Gastroesophageal sphincter (tissue), 4 donors: ENCODE measurements around the gene MARCHF2. TPM values are rescaled to one million over a fixed set of nuclear protein-coding genes. Genes with fewer than 3 reads are reported as not detected.

ENCODE experiments used
- ATAC-seq: fragments of 150-250 bp; one replicate; pipeline ENCODE4 v1.9.1; 2016; ENCODE audit warnings: mild to moderate bottlenecking, moderate library complexity
- H3K27ac ChIP-seq, 4 donors: fragments of 200-600 bp; sonication (generic) in 3 of 4; 1 replicate in 3 of 4; 2 replicates in 1 of 4; pipeline ENCODE4 v1.5.1; 2016 to 2019
- H3K27me3 ChIP-seq: fragments of 200-600 bp; sonication (generic); one replicate; pipeline ENCODE4 v1.5.1; 2019
- H3K36me3 ChIP-seq, 2 donors: fragments of 200-600 bp; sonication (generic); one replicate each; pipeline ENCODE4 v1.5.1; 2019; ENCODE audit warnings: control low read depth in 1 of 2
- H3K4me1 ChIP-seq, 3 donors: fragments of 200-600 bp; sonication (generic); 1 replicate in 2 of 3; 2 replicates in 1 of 3; pipeline ENCODE4 v1.5.1; 2016 to 2019; ENCODE audit warnings: control low read depth in 2 of 3
- H3K4me3 ChIP-seq, 2 donors: fragments of 200-600 bp; sonication (generic); one replicate each; pipeline ENCODE4 v1.5.1; 2019; ENCODE audit warnings: mild to moderate bottlenecking in 1 of 2, moderate library complexity in 1 of 2
- H3K9me3 ChIP-seq, 3 donors: fragments of 200-600 bp; sonication (generic); one replicate each; pipeline ENCODE4 v1.5.1; 2017 to 2019; ENCODE audit warnings: control low read depth in 2 of 3
- CTCF ChIP-seq, 4 experiments: fragments of 200-600 bp in 2 of 4; fragments of 450-650 bp in 2 of 4; sonication (generic) in 1 of 4; IDR thresholded peaks; one replicate each; pipeline ENCODE4 v1.5.1; 2017 to 2019; ENCODE audit warnings: antibody characterized with exemption in 4 of 4, mild to moderate bottlenecking in 2 of 4, moderate library complexity in 2 of 4
- EP300 ChIP-seq: sonication (generic); formaldehyde crosslinking; IDR thresholded peaks from one replicate; pipeline ENCODE4 v1.6.1; 2017; ENCODE audit warnings: antibody characterized with exemption, mild to moderate bottlenecking
- POLR2A ChIP-seq, 2 donors: fragments of 450-650 bp; IDR thresholded peaks; one replicate each; pipeline ENCODE4 v1.6.1; 2017; ENCODE audit warnings: antibody characterized with exemption in 2 of 2, mild to moderate bottlenecking in 2 of 2, moderate library complexity in 1 of 2
- POLR2AphosphoS5 ChIP-seq: sonication (generic); formaldehyde crosslinking; IDR thresholded peaks from one replicate; pipeline ENCODE4 v1.6.1; 2017; ENCODE audit warnings: antibody characterized with exemption
- whole genome bisulfite sequencing, 2 donors: methylation state at CpG; one replicate each; pipeline ENCODE4 v1.1.5; 2018; ENCODE audit warnings: low coverage in 1 of 2; 5-methylcytosine and 5-hydroxymethylcytosine counted together
- total RNA-seq, 4 donors: library from RNA; depleted of rRNA; stranded (reverse); fragments of >200 nt; gene quantifications; one replicate each; pipeline ENCODE4 v1.1.0, GENCODE V29; 2016

The MARCHF2 gene
- total RNA-seq, 4 donors from 2014 or later = 125 to 330 (median 237) TPM

GRCh38 chr19:8397746-8398310 is 15.3 kb upstream of the MARCHF2 start:
- H3K27me3 ChIP-seq = no peaks in the 10 kb centered on the region
- TF ChIP-seq POLR2A (IDR thresholded peaks at IDR 0.05) = no peak
- TF ChIP-seq EP300 = no peak
- TF ChIP-seq POLR2AphosphoS5 = no peak
- no peak for TF ChIP-seq CTCF (IDR thresholded peaks at IDR 0.05)
- peak overlapping the region in 3 of 4 donors; percentile 11 to 100 (median 54) for H3K27ac ChIP-seq
- WGBS, 2 donors = no CpG with 5 or more reads among the region's 10 CpGs
- H3K9me3 ChIP-seq = no peaks in the 10 kb centered on the region
- no peak overlapping the region for H3K4me3 ChIP-seq
- ATAC-seq = no peak
- H3K4me1 ChIP-seq = peaks cover 0 to 57% (median 40%) of the 10 kb centered on the region in 3 donors
- peaks cover 0 to 49% of the 10 kb centered on the region in 2 donors for H3K36me3 ChIP-seq

DNA sequence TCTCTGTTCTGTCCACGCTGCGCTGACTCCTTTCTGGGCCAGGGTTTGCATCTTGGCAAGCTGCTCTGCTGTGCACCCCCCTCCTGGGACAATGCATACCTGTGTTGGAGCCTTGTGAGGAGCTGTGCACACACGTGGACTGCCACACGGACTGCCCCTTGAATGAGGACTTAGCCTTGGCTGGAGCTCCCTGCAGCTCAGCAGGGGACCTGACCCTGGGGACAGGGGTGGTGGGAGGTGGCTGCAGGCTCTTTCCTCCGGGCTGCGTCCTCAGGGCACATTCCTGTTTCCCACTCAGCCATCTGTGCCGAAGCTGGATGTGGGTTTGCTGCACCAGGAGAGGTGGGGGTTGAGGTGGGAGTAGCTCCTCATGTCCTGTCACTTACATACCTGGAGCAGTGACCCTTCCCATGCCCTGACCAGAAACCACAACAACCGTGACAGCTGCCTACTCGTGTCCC is 14.8 kb upstream of the MARCHF2 start:
- Histone ChIP-seq H3K27ac (peak overlapping the region in 2 of 4 donors; percentile 11 to 100), H3K4me1 (peaks cover 0 to 52% (median 35%) of the 10 kb centered on the region in 3 donors), H3K27me3 (no peaks in the 10 kb centered on the region), H3K9me3 (no peaks in the 10 kb centered on the region), H3K4me3 (no peak overlapping the region), H3K36me3 (peaks cover 0 to 54% of the 10 kb centered on the region in 2 donors)
- ATAC-seq = no peak
- TF ChIP-seq EP300 (no peak), POLR2A (IDR thresholded peaks at IDR 0.05) (no peak), CTCF (IDR thresholded peaks at IDR 0.05) (no peak), POLR2AphosphoS5 (no peak)
- 57% methylated on average over 4 of the region's 9 CpGs; no CpG with 5 or more reads in 1 of the 2 donors for WGBS, 2 donors

DNA sequence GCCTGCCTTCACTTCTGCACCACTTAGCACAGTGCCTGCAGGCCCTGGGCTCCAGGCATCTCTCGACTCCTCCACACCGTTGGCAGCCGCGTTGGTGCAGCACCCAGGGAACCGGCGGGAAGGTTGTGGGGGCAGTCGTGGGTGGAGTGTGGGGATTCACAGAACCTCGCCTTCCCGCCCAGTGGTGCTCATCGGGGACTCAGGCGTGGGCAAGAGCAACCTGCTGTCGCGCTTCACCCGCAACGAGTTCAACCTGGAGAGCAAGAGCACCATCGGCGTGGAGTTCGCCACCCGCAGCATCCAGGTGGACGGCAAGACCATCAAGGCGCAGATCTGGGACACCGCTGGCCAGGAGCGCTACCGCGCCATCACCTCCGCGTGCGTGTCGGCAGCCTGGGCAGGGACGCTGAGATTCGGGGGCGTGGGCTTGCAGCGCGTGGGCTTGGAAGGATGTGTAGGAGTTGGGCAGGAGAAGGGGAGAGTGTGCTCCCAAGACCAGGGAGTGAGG is 13.4 kb upstream of the MARCHF2 start:
- no peak for ATAC-seq
- WGBS, 2 donors = 80% methylated on average over 2 of the region's 34 CpGs; no CpG with 5 or more reads in 1 of the 2 donors
- H3K27ac ChIP-seq = no peak overlapping the region
- no peaks in the 10 kb centered on the region for H3K9me3 ChIP-seq
- no peaks in the 10 kb centered on the region for H3K27me3 ChIP-seq
- H3K36me3 ChIP-seq = peaks cover 0 to 68% of the 10 kb centered on the region in 2 donors
- peaks cover 0 to 38% (median 22%) of the 10 kb centered on the region in 3 donors for H3K4me1 ChIP-seq
- TF ChIP-seq EP300 (no peak), POLR2AphosphoS5 (no peak), CTCF (IDR thresholded peaks at IDR 0.05) (no peak), POLR2A (IDR thresholded peaks at IDR 0.05) (no peak)
- no peak overlapping the region for H3K4me3 ChIP-seq

DNA sequence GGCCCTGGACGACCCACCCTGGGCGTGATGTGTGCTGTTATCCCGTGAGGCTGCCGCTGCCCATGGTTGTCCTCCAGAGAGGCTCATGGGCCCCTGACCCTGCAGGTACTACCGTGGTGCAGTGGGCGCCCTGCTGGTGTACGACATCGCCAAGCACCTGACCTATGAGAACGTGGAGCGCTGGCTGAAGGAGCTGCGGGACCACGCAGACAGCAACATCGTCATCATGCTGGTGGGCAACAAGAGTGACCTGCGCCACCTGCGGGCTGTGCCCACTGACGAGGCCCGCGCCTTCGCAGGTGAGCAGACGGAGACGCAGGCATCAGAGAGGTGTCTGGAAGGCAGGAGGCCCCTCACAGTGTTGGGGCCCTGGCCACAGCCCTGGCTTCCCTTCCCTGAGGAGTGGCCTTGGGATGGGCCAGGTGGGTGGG is 11.1 kb upstream of the MARCHF2 start:
- 100% methylated on average over 1 to 2 of the region's 21 CpGs for WGBS, 2 donors
- Histone ChIP-seq H3K4me1 (peaks cover 0 to 16% (median 14%) of the 10 kb centered on the region in 3 donors), H3K36me3 (peaks cover 0 to 75% of the 10 kb centered on the region in 2 donors), H3K27ac (no peak overlapping the region), H3K27me3 (no peaks in the 10 kb centered on the region), H3K9me3 (no peaks in the 10 kb centered on the region), H3K4me3 (no peak overlapping the region)
- TF ChIP-seq POLR2AphosphoS5 (no peak), POLR2A (IDR thresholded peaks at IDR 0.05) (no peak), CTCF (IDR thresholded peaks at IDR 0.05) (no peak), EP300 (no peak)
- ATAC-seq = no peak
